ENCODE data around the gene POLR1A. TPM values are rescaled to one million over a fixed set of nuclear protein-coding genes. Genes with fewer than 3 reads are reported as not detected.

Gene POLR1A
- total RNA-seq, 1 donor from 2014 or later, result 43.2 TPM

- Mint-ChIP-seq H3K27ac (ENCODE audit: unreplicated experiment) (no peak overlapping the region), H3K27me3 (ENCODE audit: unreplicated experiment) (no peaks in the 10 kb centered on the region), H3K9me3 (ENCODE audit: unreplicated experiment) (no peaks in the 10 kb centered on the region), H3K4me1 (ENCODE audit: unreplicated experiment) (peaks cover 15% of the 10 kb centered on the region), H3K4me3 (ENCODE audit: unreplicated experiment) (no peak overlapping the region), H3K36me3 (ENCODE audit: unreplicated experiment) (peaks cover 58% of the 10 kb centered on the region)
- TF ChIP-seq CTCF (IDR thresholded peaks at IDR 0.05), result no peak
- DNase-seq (ENCODE audit: extremely low spot score, unreplicated experiment), result no peak
Measured at GRCh38 chr2:86049529-86049928, 56.2 kb downstream of the POLR1A start.

- Mint-ChIP-seq H3K27me3 (ENCODE audit: unreplicated experiment) (no peaks in the 10 kb centered on the region), H3K4me1 (ENCODE audit: unreplicated experiment) (peaks cover 8% of the 10 kb centered on the region), H3K27ac (ENCODE audit: unreplicated experiment) (no peak overlapping the region), H3K9me3 (ENCODE audit: unreplicated experiment) (no peaks in the 10 kb centered on the region), H3K36me3 (ENCODE audit: unreplicated experiment) (peaks cover 56% of the 10 kb centered on the region), H3K4me3 (ENCODE audit: unreplicated experiment) (no peak overlapping the region)
- TF ChIP-seq CTCF (IDR thresholded peaks at IDR 0.05), result no peak
- peak; percentile 75 for DNase-seq (ENCODE audit: extremely low spot score, unreplicated experiment)
Measured at GRCh38 chr2:86048888-86049287, 56.8 kb downstream of the POLR1A start.

- Mint-ChIP-seq H3K4me1 (ENCODE audit: unreplicated experiment) (peaks cover 6% of the 10 kb centered on the region), H3K9me3 (ENCODE audit: unreplicated experiment) (no peaks in the 10 kb centered on the region), H3K4me3 (ENCODE audit: unreplicated experiment) (no peak overlapping the region), H3K27me3 (ENCODE audit: unreplicated experiment) (no peaks in the 10 kb centered on the region), H3K36me3 (ENCODE audit: unreplicated experiment) (peaks cover 56% of the 10 kb centered on the region), H3K27ac (ENCODE audit: unreplicated experiment) (no peak overlapping the region)
- no peak for TF ChIP-seq CTCF (IDR thresholded peaks at IDR 0.05)
- peak; percentile 57 for DNase-seq (ENCODE audit: extremely low spot score, unreplicated experiment)
Measured at GRCh38 chr2:86048383-86048701, 57.3 kb downstream of the POLR1A start.

- Mint-ChIP-seq H3K36me3 (ENCODE audit: unreplicated experiment) (peaks cover 59% of the 10 kb centered on the region), H3K9me3 (ENCODE audit: unreplicated experiment) (no peaks in the 10 kb centered on the region), H3K4me3 (ENCODE audit: unreplicated experiment) (no peak overlapping the region), H3K27me3 (ENCODE audit: unreplicated experiment) (no peaks in the 10 kb centered on the region), H3K27ac (ENCODE audit: unreplicated experiment) (no peak overlapping the region), H3K4me1 (ENCODE audit: unreplicated experiment) (peaks cover 6% of the 10 kb centered on the region)
- no peak for TF ChIP-seq CTCF (IDR thresholded peaks at IDR 0.05)
- peak; percentile 74 for DNase-seq (ENCODE audit: extremely low spot score, unreplicated experiment)
Measured at GRCh38 chr2:86047575-86048382, 57.9 kb downstream of the POLR1A start.

- H3K4me3 Mint-ChIP-seq (ENCODE audit: unreplicated experiment), result no peak overlapping the region
- H3K27me3 Mint-ChIP-seq (ENCODE audit: unreplicated experiment), result no peaks in the 10 kb centered on the region
- no peaks in the 10 kb centered on the region for H3K9me3 Mint-ChIP-seq (ENCODE audit: unreplicated experiment)
- TF ChIP-seq CTCF (IDR thresholded peaks at IDR 0.05), result no peak
- DNase-seq (ENCODE audit: extremely low spot score, unreplicated experiment), result no peak
- H3K4me1 Mint-ChIP-seq (ENCODE audit: unreplicated experiment), result peaks cover 6% of the 10 kb centered on the region
- H3K27ac Mint-ChIP-seq (ENCODE audit: unreplicated experiment), result no peak overlapping the region
- H3K36me3 Mint-ChIP-seq (ENCODE audit: unreplicated experiment), result peaks cover 60% of the 10 kb centered on the region
Measured at GRCh38 chr2:86045541-86045940, 60.1 kb downstream of the POLR1A start.
